MM.1S (cell line): ENCODE measurements around the gene VENTX.

Experiments
- DNase-seq: peaks from one replicate; pipeline ENCODE4 v3.0.0-alpha.2; 2015
- H2AFZ ChIP-seq: fragments of 300-600 bp; sonication (generic); 2 replicates; pipeline ENCODE4 v1.6.0; 2016; ENCODE audit warnings: antibody characterized with exemption, low read length
- H3F3A ChIP-seq: fragments of 300-600 bp; sonication (generic); 2 replicates; pipeline ENCODE4 v1.6.1; 2016; ENCODE audit warnings: mild to moderate bottlenecking, antibody characterized with exemption, low read length, moderate library complexity, mixed read lengths; ENCODE audit not compliant: insufficient read depth
- H3K27ac ChIP-seq: fragments of 300-600 bp; sonication (generic); 2 replicates; pipeline ENCODE4 v1.5.1; 2016; ENCODE audit warnings: mild to moderate bottlenecking, low read length
- H3K27me3 ChIP-seq: fragments of 300-600 bp; sonication (generic); replicated peaks from 2 replicates; pipeline ENCODE4 v1.6.0; 2016; ENCODE audit warnings: low read length; ENCODE audit not compliant: insufficient read depth
- H3K36me3 ChIP-seq: fragments of 300-600 bp; sonication (generic); replicated peaks from 2 replicates; pipeline ENCODE4 v1.6.1; 2016; ENCODE audit warnings: mild to moderate bottlenecking, low read length, mixed read lengths; ENCODE audit not compliant: insufficient read depth
- H3K4me1 ChIP-seq: fragments of 300-600 bp; sonication (generic); 2 replicates; pipeline ENCODE4 v1.6.1; 2016; ENCODE audit warnings: low read length, mixed read lengths
- H3K4me2 ChIP-seq: fragments of 300-600 bp; sonication (generic); 2 replicates; pipeline ENCODE4 v1.6.0; 2016; ENCODE audit warnings: low read depth, low read length
- H3K4me3 ChIP-seq: fragments of 300-600 bp; sonication (generic); 2 replicates; pipeline ENCODE4 v1.5.1; 2016; ENCODE audit warnings: low read length, mixed read lengths
- H3K79me2 ChIP-seq: fragments of 300-600 bp; sonication (generic); 2 replicates; pipeline ENCODE4 v1.6.1; 2016; ENCODE audit warnings: mixed run types, low read length, mixed read lengths
- H3K9ac ChIP-seq: fragments of 300-600 bp; sonication (generic); 2 replicates; pipeline ENCODE4 v1.6.1; 2016; ENCODE audit warnings: low read length, mixed read lengths
- H3K9me2 ChIP-seq: fragments of 300-600 bp; sonication (generic); replicated peaks from 2 replicates; pipeline ENCODE4 v1.6.1; 2016; ENCODE audit warnings: mild to moderate bottlenecking, low read length, mixed read lengths; ENCODE audit not compliant: insufficient read depth
- H3K9me3 ChIP-seq: fragments of 300-600 bp; sonication (generic); replicated peaks from 2 replicates; pipeline ENCODE4 v1.6.1; 2016; ENCODE audit warnings: mild to moderate bottlenecking, low read length, mixed read lengths; ENCODE audit not compliant: insufficient read depth
- H4K20me1 ChIP-seq: fragments of 300-600 bp; sonication (generic); 2 replicates; pipeline ENCODE4 v1.6.1; 2016; ENCODE audit warnings: mild to moderate bottlenecking, low read length, moderate library complexity, mixed read lengths; ENCODE audit not compliant: insufficient read depth
- CTCF ChIP-seq: fragments of 300-600 bp; sonication (generic); IDR thresholded peaks from 2 replicates; pipeline ENCODE4 v1.5.1; 2016; ENCODE audit warnings: antibody characterized with exemption, low read length, mixed read lengths
- EZH2 ChIP-seq: fragments of 300-600 bp; sonication (generic); optimal IDR thresholded peaks from 2 replicates; pipeline ENCODE3; 2017; ENCODE audit warnings: low read depth, mild to moderate bottlenecking, antibody characterized with exemption, low read length, mixed read lengths
- EZH2phosphoT487 ChIP-seq: fragments of 300-600 bp; sonication (generic); IDR thresholded peaks from 2 replicates; pipeline ENCODE4 v1.6.1; 2018; ENCODE audit warnings: antibody characterized with exemption, low read length

The VENTX gene

DNA sequence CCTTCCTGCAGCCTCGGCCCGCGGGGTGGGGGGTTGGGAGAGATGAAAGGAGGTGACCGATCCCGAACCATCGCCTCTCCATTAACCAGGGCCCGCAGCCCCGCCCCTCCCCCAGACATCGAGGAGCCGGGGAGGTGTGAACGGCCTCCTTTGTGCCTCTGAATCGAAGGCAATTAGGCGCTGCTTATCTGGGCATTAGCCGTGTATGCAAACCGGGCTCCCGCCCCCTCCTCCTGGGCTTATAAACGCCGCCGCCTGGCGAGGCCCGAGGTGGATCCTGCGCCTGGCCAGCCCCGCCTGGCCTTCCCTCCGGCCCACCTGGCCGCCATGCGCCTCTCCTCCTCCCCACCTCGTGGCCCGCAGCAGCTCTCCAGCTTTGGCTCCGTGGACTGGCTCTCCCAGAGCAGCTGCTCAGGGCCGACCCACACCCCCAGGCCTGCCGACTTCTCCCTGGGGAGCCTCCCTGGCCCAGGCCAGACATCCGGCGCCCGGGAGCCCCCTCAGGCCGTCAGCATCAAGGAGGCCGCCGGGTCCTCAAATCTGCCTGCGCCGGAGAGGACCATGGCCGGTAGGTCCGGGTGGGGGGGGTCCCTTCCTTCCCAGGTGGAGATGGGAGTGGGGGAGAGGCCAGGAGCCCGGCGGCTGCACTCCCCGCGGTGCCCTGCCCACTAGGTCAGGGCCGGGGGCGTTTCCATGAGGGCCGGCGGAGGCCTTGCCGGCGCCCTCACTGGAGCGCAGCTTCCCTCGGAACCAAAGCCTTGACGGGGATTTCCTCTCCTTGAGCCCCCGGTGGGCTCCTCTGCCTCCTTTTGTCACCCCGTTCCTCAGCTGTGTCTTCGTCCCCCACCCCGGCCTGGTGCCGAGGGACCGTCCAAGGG, at the start of gene VENTX:
TSS of gene VENTX (plus strand) at position 268 of the 878 bp plus-strand sequence. CDS start at position 328, 60 bp downstream.
- Histone ChIP-seq H3K9ac (no peak within 1 kb of the TSS), H3K9me3 (no peaks in the 10 kb centered on the region), H3K4me2 (no peak within 1 kb of the TSS), H3K27ac (no peak within 1 kb of the TSS), H3K9me2 (no peaks in the 10 kb centered on the region), H3K4me3 (no peak within 1 kb of the TSS), H3K27me3 (peaks cover 68% of the 10 kb centered on the region), H4K20me1 (no peaks in the 10 kb centered on the region), H3F3A (no peaks in the 10 kb centered on the region), H2AFZ (no peak within 1 kb of the TSS), H3K4me1 (peaks cover 6% of the 10 kb centered on the region; the same call in 1 of the 2 replicates), H3K36me3 (no peaks in the 10 kb centered on the region), H3K79me2 (no peaks in the 10 kb centered on the region)
- TF ChIP-seq EZH2 (no peak), CTCF (no peak), EZH2phosphoT487 (no peak)
- DNase-seq = no peak

GRCh38 chr10:133187906-133188681, 49.6 kb upstream of the VENTX start:
- peaks cover 46% of the 10 kb centered on the region for H3K27me3 ChIP-seq
- TF ChIP-seq EZH2 = no peak
- no peak overlapping the region for H2AFZ ChIP-seq
- no peak overlapping the region for H3K4me3 ChIP-seq
- no peaks in the 10 kb centered on the region for H3F3A ChIP-seq
- no peak overlapping the region for H3K4me2 ChIP-seq
- no peaks in the 10 kb centered on the region for H3K79me2 ChIP-seq
- no peak overlapping the region for H3K27ac ChIP-seq
- no peaks in the 10 kb centered on the region for H3K9me2 ChIP-seq
- H3K9me3 ChIP-seq = no peaks in the 10 kb centered on the region
- no peak overlapping the region for H3K9ac ChIP-seq
- DNase-seq = no peak
- no peaks in the 10 kb centered on the region for H4K20me1 ChIP-seq
- H3K36me3 ChIP-seq = no peaks in the 10 kb centered on the region
- H3K4me1 ChIP-seq = no peaks in the 10 kb centered on the region

GRCh38 chr10:133189256-133189655, 48.4 kb upstream of the VENTX start:
- Histone ChIP-seq H3F3A (no peaks in the 10 kb centered on the region), H3K4me2 (no peak overlapping the region), H3K9me2 (no peaks in the 10 kb centered on the region), H3K27ac (no peak overlapping the region), H2AFZ (no peak overlapping the region), H3K4me1 (no peaks in the 10 kb centered on the region), H3K4me3 (no peak overlapping the region), H3K36me3 (no peaks in the 10 kb centered on the region), H3K9me3 (no peaks in the 10 kb centered on the region), H4K20me1 (no peaks in the 10 kb centered on the region), H3K27me3 (peaks cover 58% of the 10 kb centered on the region), H3K9ac (no peak overlapping the region), H3K79me2 (no peaks in the 10 kb centered on the region)
- TF ChIP-seq EZH2 = no peak
- no peak for TF ChIP-seq CTCF
- no peak for DNase-seq
